Suppressor macrophage treated with lipopolysaccharide for 4 hours (primary cell): ENCODE measurements around the gene LPP.
A peak's percentile ranks its signal among the peaks of the same experiment; 100 is the strongest.
"Not testable (repeated sequence)": the region's sequence is repeated elsewhere in the genome, so short reads cannot be mapped to it uniquely, and the experiment has no call there.

Experiments used
- DNase-seq: peaks from one replicate; pipeline ENCODE4 v3.0.0-alpha.2; 2020

The LPP gene

DNA sequence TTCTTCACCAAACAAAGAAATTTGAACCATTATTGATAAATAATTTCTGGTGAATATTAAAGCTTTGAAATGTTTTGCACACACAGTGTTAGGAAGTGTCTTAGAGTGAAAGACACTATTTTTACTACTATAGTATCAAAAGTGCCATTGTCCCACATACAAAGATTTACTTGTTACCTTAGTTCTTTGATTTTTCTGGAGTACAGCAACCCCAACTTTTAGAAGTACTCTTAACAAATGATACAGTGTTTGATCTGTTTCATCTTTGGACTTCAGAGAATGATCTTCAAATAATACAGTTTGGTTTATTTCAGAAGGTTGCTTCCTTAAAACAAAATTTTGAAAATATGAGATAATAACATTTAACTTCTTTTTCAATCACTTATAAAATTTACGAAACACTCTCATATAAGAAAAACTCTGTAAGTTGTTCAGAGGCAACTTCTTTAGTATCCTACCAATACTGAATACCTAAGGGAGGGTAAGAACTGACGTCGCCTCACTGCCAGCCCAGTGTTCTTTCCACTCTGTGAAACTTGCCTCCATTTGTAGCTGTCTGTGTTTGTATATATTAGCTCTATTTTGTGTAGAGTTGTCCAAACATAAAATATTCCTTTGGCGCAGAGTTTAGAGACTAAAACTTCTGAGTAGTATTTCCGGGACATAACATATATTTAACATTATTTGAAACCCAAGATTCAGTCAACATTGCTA lies 464.2 kb downstream of the LPP start:
- DNase-seq: no peak

DNA sequence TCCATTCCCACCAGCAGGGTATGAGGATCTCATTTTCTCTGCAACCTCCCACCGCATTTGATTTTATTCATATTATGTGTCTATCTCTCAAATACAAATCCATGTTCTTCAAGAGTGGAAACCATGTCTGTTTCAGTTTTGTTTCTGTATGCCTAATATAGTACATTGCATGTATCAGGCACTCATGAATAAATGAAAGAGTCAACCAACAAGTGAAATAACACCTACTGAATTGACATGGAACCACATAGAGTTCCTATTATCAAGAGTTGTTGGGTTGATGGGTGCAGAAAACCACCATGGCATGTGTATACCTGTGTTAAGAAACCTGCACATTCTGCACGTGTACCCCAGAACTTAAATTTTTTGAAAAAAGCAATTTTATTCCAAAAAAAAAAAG lies 466.8 kb downstream of the LPP start:
- no peak for DNase-seq

DNA sequence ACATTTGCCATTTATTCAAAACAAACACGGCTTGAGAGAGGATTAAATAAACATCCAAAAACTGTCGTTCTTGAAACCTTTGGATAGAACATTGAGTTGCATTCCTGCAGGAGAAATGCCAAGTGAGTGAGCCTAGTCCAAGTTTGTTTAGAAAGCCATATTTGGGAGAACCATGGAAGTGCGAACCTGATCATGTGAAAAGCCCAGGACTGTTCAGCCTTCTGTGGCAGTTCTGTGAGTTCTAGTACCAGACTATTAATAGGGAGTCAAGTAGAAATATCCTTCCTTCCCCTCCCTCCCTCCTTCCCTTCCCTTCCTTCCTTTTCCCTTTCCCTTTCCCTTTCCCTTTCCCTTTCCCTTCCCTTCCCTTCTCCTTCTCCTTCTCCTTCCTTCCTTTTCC lies 470.4 kb downstream of the LPP start:
- no peak for DNase-seq

DNA sequence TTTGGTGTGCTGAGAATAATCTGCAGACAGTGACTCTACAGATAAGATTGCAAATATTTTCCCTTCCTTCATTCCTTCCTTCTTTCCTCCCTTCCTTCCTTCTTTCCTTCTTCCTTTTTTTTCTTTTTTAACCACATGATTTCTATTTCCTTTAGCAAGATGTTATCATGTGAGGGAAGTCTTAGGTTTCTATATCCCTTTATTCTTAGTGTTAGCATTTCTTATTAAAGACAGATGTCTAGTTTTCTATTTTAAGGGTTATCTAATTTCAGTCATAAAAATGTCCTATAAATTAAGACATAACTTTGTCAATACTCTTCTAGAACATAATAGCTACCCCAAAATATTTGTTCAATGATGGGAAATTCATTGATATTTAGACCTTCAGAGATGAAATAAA lies 470.9 kb downstream of the LPP start:
- DNase-seq: no peak

DNA sequence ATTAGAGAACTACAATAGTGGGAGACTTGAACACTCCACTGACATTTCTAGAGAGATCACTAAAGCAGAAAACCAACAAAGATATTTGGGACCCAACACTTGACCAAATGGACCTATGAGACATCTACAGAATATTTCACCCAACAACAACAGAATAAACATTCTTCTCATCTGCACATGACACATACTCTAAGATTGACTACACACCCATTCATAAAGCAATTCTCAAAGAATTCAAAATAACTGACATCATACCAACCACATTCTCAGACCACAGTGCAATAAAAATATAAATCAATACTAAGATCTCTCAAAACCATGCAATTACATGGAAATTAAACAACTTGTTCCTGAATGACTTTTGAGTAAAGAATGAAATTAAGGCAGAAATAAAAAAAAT lies 473.7 kb downstream of the LPP start:
- no peak for DNase-seq

DNA sequence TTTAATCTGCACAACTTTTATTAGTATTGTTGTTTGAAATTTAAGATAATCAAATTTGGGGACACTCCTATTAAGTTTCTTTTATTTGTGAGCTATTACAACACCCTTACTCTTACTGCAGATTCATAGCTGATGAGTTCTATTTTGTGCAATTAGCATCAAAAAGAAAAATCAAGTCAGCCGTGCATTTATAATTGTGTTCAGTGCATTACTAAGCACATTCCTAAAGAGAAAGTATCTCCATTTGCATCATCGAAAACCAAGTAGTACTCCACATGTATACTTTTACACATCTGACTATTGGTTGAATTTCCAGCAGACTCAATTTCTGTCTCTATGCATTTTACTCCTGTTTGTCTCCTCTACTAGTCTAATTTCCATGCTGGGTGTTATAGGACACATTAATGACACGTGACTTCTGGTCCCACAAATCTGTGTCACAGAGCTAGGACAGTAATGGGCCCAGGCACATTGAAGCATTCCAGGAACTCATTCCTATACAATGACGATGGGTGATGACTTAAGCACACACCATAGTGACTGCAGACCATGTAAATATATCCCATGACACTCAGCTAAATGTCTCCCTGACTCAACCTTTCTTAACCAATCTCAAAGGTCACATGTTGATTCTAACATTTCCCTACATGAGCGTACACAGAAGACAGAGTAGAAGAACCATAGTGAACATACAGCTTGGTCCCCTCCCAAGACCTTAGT lies 477.5 kb downstream of the LPP start:
- DNase-seq: peak; percentile 72

DNA sequence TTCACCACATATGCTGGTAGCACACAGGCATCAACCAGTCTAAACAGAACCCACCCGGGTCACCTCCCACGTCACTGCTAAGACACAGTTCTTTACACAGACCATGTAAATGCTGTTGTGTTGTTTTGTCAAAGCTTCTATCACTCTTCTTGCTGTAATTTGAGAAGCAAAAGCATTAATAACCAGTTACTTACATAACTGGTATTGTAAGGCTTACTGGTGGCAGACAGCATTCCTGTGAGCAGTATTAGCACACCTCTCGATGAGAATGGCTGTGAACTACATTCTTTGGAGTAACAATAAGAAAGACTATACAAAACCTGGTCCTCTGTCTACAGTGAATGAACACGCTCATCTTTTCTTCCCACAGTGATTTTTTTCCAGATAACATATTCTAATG lies 479.2 kb downstream of the LPP start:
- no peak for DNase-seq

DNA sequence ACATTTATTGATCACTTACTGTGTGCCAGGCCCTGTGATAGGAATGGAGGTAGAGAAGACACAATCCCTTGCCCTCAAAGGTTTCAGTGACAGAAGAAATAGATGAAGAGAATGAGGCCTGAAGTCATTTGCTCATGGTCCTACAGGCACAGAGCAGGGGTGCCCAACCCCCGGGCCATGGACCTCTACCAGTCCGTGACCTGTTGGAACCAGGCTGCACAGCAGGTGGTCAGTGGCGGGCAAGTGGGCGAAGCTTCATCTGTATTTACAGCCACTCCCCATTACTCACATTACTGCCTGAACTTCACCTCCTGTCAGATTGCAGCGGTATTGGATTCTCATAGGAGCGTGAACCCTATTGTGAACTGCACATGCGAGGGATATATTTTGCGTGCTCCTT lies 480.3 kb downstream of the LPP start:
- no peak for DNase-seq

DNA sequence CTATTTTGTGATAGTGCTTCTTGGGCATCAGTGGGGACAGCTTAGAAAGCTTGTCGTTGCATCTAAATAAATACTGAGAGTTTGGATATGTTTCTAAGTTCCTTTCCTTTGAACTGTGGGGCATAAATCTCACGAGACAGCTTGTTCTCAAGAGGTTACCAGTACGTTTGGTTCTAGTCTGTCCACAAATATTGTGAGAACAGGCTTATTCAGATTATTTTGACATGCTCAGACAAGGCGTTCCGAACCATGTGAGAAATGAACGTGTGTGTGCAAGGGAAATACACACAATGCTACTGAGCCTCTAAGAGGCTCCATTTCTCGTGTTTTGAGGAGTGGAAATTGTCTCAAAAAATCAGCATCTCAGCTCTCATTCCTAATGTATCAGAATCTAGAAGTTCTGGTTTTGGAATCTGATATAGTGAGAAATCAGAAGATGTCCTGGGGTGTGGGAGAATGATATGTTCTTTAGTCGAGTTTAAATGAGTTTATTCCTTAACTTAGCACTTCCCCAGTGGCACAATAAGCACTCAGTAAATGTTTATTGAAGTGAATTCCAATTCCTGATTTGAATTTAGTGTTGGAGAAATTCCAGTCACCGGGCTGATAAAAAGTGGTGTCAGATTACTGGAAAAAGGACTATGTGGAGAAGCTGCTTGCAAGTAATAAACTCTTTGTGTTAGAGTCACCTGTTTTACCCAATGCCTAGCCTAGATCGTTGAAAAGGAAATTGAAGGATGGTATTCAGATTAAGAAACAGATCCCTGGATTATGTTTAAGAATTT lies 481.5 kb downstream of the LPP start:
- no peak for DNase-seq

DNA sequence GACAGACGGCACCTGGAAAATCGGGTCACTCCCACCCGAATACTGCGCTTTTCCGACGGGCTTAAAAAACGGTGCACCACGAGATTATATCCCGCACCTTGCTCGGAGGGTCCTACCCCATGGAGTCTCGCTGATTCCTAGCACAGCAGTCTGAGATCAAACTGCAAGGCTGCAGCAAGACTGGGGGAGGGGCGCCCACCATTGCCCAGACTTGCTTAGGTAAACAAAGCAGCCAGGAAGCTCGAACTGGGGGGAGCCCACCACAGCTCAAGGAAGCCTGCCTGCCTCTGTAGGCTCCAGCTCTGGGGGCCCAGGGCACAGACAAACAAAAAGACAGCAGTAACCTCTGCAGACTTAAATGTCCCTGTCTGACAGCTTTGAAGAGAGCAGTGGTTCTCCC lies 482.3 kb downstream of the LPP start:
- DNase-seq: not testable (repeated sequence)

DNA sequence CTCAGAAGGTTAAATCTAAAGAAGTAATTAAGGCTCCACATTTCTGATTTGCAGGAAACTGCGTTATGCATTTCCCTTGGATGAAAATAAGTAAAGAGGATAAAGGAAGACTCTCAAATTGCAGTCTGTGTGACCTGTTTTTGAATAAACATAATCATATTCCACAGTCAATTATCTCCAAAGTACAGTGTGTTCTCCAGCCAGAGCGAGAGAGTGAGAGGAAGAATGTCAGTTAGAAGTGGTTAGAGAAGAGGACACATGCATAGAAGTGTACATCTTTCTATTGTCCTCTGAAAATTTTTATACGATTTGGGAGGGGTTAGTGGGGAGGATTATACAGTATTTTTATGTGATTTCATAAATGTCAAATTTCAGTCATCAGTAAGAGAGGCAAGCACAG lies 487.1 kb downstream of the LPP start:
- DNase-seq: no peak

DNA sequence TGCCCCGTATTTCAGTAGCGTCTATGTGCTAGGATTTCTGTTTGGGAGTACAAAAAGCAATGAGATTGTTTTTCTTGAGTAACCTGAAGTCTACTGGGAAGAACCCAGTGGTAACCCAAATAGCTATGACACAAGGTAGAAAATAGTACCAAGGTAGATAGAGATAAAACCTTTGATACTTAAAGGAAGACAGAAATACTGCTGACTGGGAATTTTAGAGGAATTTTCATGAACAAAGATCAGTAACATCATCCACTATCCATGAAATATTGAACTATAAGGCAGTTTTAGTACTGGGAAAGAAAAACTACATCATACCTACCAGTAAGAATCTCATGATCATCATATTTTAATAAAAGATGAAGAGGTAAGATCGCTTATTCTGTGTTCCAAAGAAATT lies 489.8 kb downstream of the LPP start:
- DNase-seq: no peak

DNA sequence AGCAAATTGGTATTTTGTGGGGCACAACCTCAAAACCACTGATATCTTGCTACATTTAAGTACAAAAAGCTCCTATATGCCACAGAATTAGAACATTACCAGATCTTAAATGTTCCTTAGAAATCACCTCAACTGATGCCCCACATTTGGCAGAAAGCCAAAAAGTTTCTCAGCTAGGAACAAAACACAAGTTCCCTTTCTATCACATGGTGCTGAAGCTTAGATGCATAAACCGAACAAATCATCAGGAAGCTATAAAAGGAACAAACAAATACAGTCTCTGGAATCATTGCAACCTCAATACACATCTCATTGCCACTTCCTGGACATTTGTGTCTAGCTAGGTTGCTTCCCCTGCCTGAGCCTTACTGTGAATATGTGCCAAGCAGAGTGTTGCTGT lies 492.6 kb downstream of the LPP start:
- DNase-seq: peak; percentile 80

DNA sequence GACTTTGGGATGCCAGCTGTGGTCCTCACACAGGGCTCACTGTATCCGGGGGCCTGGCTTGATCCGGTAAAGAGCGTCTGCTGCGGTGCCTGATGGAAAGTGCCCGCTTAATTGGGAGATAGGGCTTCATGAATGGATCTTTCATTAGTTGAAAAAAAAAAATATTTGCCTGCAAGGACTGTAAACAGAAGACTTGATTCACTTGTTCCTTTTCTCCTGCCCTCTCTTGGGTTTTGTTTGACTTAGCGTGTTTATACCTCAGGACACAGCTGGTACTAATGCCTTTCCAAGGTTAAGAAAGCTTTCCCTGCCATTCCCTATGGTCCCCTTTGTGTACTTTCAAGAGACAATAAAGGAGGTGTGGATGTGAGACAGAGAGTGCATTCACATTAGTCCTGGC lies 493.3 kb downstream of the LPP start:
- no peak for DNase-seq

DNA sequence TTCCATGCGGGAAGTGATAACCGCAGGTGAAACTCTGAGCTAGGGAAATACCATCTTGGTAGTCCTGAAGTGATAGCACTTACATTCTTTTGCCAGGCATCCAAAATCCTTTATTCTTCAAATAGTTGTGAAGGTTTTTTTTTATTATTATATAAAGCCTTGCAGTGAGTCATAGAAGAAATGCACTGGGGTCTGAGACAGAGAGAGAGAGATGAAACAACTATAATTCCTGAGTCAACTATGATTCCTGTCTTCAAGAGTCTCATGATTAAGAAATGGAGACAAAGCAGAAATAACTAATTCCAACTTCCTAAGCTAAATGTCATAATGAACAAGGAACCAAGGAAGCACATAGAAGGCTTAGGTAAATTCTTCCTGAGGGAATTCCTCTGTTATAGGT lies 495.6 kb downstream of the LPP start:
- peak; percentile 32 for DNase-seq

DNA sequence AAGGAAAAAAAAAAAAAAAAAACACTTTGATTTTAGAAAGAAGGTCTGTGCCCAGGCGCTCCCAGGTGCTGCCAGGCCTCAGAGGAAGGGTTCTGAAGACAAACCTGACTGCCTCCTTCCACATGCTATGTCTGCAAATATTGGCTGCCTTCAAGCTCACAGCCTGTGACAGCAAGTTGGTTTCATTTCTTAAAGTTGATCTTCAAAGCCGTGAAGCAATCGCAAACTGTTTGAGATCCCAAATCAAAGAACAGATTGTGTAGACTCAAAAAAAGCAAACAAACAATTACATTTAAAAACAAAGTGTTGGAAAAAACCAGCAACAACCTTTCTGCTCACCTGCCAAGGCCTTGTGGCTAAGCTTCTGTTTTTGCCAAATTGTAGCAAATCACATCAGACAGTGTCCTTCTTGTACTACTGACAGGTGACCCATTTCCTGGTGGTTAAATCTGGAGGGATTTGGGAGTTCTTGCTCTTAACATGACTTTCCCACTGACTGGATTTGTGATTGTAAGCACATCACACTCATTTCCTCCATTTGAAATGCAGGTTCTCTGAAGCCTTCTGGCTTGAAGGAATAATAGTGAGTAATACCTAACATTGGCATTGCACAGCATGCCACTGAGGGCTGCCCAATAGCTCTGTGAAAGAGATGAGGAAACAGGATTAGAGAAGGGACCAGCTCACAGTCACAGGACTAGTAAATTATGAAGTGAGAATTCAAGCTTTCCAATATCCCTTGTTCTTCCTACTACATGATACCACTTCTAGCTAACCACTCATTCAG lies 502.4 kb downstream of the LPP start:
- DNase-seq: peak; percentile 91

DNA sequence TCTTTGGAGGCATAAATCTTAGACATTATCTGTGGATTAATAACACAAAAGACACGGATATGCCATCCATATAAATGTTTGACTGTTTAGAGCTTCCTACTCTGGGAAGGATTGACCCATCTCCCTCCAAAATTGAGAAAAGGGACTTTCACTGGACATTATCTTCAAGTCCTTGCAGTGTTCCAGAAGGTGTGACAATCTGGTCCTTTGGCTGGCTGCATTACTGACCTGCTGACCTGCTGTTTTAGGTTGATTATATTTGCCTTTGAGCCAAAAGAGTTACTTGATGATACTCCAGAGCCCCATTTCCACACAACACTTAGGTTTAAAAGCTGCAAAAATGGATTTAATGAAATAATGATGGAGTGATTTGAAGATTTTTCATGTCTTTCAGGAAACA lies 504.6 kb downstream of the LPP start:
- no peak for DNase-seq

DNA sequence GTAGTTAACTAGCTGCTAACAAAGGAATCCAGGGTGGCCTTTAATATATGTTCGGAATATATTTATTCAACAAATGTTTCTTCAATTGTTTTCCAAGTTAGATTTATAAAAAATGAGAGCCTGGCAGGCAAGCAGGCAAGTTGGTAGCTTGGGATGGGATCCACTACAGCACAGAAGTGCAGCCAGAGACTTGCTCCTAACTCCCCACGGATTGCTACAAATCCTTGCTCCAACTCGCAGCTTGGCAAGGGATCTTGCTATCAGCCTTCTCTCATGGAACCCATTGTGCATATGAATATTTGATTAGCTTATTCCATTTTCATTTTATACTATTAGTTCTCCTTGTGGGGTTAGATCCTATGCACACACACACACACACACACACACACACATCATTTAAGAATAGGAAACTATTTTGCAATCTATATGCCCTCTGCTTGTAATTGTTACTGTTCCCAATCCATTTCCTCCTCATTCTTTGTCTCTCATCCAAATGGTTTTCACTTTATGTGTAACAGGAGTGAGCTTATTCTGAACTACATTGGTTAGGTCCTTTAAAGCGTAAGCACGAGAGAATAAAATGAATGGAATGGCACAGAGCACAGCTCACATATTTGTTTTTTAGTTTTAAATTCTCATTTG lies 505.6 kb downstream of the LPP start:
- DNase-seq: no peak

DNA sequence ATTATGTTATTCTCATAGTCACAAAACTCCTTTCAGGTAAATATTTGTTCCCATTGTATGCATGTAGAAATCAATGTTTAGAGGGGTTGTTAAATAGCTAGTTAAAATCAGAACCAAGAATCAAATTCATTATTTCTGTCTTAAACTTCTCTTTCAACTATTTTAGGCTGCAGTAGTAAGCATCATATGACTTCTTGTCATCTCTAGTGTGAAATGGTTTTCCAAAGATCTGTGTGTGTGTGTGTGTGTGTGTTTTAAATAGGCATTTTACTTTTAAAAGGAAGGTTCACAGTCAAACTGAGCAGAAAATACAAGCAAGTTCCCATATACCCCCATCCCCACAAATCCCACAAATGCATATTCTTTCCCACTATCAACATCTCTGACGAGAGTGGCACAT lies 506.5 kb downstream of the LPP start:
- DNase-seq: no peak

DNA sequence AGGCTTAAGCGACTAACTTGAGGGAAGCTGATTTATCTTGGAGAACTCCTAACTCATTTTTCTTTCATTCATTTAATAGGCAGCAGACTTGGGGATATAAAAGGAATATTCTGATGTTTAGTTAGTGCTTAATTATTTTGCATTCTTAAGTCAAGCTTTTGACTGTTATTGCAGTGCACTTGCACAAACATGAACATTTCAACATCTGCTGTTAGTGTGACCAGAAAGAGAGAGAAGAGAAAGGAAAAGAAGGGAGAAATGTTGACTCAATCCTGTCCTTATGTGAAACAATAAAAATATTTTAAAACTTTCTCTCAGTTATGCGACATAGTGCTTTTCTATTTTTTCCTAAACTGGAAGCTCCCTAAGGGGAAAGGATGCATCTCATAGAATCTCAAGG lies 507.8 kb downstream of the LPP start:
- DNase-seq: no peak

DNA sequence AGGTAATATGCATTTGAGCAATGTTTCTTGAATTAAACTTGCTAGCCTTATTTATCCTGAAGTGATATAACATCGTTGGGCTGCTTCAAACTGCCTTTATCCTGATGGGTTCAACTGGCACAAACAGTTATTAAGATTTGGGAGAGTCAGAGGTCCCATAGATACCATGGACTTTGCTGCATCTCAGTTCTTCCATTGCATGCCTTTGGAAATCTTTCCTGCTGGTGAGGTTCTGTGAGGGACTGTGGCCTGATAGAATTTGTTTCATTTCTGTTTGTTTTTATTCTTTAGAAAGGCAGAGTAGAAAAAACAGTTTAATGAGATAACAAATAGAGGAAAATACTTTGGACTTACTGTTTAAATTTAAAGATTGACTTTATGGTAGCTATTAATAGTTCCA lies 508.3 kb downstream of the LPP start:
- no peak for DNase-seq

DNA sequence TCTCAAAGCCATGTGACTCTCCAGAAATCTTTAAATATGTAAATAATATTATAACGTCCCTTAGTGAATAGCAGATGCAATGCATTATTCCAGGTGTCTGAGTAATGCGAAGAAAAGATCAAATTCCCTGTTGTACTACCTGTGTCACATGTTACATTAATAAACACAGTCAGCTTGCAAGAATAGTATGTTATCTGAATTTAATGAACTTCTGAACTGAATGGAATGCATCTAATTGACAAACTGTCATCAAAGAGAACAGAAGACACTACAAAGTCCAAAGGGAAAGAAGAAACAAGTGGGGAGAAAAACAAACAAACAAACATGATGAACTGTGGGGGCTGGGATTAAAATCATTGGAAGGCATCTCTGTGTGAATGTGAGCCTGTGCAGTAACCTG lies 508.8 kb downstream of the LPP start:
- no peak for DNase-seq

DNA sequence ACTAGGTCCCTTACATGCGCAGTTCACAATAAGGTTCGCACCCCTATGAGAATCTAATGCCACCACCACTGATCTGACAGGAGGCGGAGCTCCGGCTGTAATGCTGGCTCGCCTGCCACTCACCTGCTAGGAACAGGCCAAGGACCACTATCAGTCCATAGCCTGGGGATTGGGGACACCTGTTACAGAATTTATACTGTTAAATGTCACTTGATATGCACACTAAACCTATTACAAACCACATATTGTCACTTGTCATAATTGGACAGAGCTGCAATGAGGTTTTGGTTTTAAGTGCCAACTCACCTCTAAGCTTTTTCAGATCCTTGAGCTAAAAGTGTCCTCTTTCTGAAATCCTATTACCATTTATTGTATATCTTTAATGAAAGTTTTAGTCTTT lies 509.9 kb downstream of the LPP start:
- no peak for DNase-seq
